Calu3 (cell line): Measurements from ENCODE around the gene RAD51B. TPM values are rescaled to one million over a fixed set of nuclear protein-coding genes. Genes with fewer than 3 reads are reported as not detected.

ENCODE experiments used
- BruUV-seq: library from RNA; stranded (reverse); fragments of 400-500 nt; replicated peaks from 2 replicates; lab custom pipeline; 2021; lab: Mats Ljungman, UMichigan
- CTCF ChIA-PET: fragments of 300-600 bp; sonication (Branson Sonifier 250); formaldehyde crosslinking; loops from one replicate; lab custom pipeline; 2022; ENCODE audit warnings: antibody characterized with exemption; lab: Charles Lee
- DNase-seq: peaks from one replicate; pipeline ENCODE4 v3.0.0; 2022
- H3K27ac Mint-ChIP-seq: one replicate; pipeline ENCODE4 v1.8.0; 2022; ENCODE audit warnings: mixed read lengths; ENCODE audit not compliant: unreplicated experiment
- H3K27me3 Mint-ChIP-seq: one replicate; pipeline ENCODE4 v1.8.0; 2022; ENCODE audit warnings: mixed read lengths; ENCODE audit not compliant: unreplicated experiment
- H3K36me3 Mint-ChIP-seq: one replicate; pipeline ENCODE4 v1.8.0; 2022; ENCODE audit warnings: mild to moderate bottlenecking, moderate library complexity, mixed read lengths; ENCODE audit not compliant: insufficient read depth, unreplicated experiment
- H3K4me1 Mint-ChIP-seq: one replicate; pipeline ENCODE4 v1.8.0; 2022; ENCODE audit warnings: mild to moderate bottlenecking, low read depth, mixed read lengths; ENCODE audit not compliant: unreplicated experiment
- H3K4me3 Mint-ChIP-seq: one replicate; pipeline ENCODE4 v1.8.0; 2022; ENCODE audit warnings: mild to moderate bottlenecking, low read depth, moderate library complexity, mixed read lengths; ENCODE audit not compliant: unreplicated experiment
- H3K9me3 Mint-ChIP-seq: one replicate; pipeline ENCODE4 v1.8.0; 2022; ENCODE audit warnings: low read depth, mixed read lengths; ENCODE audit not compliant: unreplicated experiment
- intact Hi-C: fragments of 100-400 bp; cut with micrococcal nuclease; formaldehyde crosslinking; loops from one replicate; pipeline ENCODE4 v1.10.0; 2022; ENCODE audit not compliant: unreplicated experiment
- total RNA-seq: library from RNA; stranded (reverse); gene quantifications from 2 replicates; pipeline ENCODE4 v1.2.3, GENCODE V29; 2022
- TF ChIP-seq, protein P1 (sequence below): fragments of 200-600 bp; IDR thresholded peaks from one replicate; pipeline ENCODE4 v1.8.0; 2022; ENCODE audit warnings: antibody characterized with exemption; ENCODE audit not compliant: unreplicated experiment

RAD51B gene
- total RNA-seq, 1 experiment from 2014 or later, result 24.7 TPM

DNA sequence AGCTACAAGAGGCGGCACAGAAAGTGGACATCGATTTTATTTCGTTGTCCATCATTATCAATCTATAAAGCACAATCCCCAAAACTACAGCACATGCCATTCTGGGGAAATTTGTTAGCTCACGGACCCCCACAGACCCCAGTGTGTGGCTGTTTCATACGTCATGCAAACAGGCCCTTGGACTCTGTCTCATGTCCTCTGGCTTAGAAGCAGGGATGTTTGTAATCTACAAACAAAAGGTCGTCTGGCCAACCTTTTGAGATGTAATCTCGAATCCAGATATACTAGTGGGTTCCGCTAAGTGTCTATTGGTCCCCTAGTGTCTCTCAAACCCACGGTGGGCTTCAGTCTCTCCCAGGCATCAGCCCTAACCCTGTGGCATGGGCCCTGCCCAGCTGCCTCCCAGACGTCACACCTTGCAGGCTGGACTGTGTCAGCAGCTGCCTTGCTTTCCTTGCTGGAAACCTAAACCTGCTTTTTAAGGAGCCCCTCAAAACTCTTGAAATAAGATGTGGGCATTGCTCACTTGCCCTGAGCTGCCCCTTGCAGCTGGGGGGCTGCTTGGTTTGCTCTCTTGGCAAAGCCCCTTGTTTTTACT, 752.4 kb downstream of the RAD51B start:
- intact Hi-C loops, result no loop called here
- no TSS peak for BruUV-seq
- H3K27ac Mint-ChIP-seq, result no peak overlapping the region
- no peaks in the 10 kb centered on the region for H3K27me3 Mint-ChIP-seq
- CTCF ChIA-PET, result no interaction called here
- TF ChIP-seq, protein P1, sequence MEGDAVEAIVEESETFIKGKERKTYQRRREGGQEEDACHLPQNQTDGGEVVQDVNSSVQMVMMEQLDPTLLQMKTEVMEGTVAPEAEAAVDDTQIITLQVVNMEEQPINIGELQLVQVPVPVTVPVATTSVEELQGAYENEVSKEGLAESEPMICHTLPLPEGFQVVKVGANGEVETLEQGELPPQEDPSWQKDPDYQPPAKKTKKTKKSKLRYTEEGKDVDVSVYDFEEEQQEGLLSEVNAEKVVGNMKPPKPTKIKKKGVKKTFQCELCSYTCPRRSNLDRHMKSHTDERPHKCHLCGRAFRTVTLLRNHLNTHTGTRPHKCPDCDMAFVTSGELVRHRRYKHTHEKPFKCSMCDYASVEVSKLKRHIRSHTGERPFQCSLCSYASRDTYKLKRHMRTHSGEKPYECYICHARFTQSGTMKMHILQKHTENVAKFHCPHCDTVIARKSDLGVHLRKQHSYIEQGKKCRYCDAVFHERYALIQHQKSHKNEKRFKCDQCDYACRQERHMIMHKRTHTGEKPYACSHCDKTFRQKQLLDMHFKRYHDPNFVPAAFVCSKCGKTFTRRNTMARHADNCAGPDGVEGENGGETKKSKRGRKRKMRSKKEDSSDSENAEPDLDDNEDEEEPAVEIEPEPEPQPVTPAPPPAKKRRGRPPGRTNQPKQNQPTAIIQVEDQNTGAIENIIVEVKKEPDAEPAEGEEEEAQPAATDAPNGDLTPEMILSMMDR, result no peak
- no peaks in the 10 kb centered on the region for H3K36me3 Mint-ChIP-seq
- H3K4me1 Mint-ChIP-seq, result peaks cover 18% of the 10 kb centered on the region
- no peak overlapping the region for H3K4me3 Mint-ChIP-seq
- H3K9me3 Mint-ChIP-seq, result peaks cover 3% of the 10 kb centered on the region
- no peak for DNase-seq

DNA sequence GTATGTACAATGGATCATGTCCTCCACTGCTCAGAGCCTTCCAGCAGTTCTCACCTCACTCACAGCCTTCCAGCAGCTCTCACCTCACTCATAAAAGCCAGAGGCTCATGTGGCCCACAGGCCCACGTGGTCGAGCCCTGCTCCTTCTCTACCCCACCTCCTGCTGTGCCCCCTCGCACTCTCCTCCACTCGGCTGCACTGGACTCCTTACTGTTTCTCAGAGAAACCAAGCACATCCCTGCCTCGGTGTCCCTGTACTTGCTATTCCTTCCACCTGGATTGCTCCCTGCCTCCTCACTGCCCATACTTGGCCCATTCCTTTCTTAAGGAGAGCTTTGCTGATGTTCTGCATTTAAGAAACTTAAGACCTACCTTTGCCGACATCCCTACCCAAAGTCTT, 753.5 kb downstream of the RAD51B start:
- no TSS peak for BruUV-seq
- TF ChIP-seq, protein P1, result no peak
- peaks cover 7% of the 10 kb centered on the region for H3K36me3 Mint-ChIP-seq
- no peak overlapping the region for H3K27ac Mint-ChIP-seq
- peaks cover 3% of the 10 kb centered on the region for H3K9me3 Mint-ChIP-seq
- H3K4me1 Mint-ChIP-seq, result peaks cover 29% of the 10 kb centered on the region
- intact Hi-C loops, result no loop called here
- no peaks in the 10 kb centered on the region for H3K27me3 Mint-ChIP-seq
- DNase-seq, result no peak
- no peak overlapping the region for H3K4me3 Mint-ChIP-seq
- CTCF ChIA-PET, result no interaction called here

DNA sequence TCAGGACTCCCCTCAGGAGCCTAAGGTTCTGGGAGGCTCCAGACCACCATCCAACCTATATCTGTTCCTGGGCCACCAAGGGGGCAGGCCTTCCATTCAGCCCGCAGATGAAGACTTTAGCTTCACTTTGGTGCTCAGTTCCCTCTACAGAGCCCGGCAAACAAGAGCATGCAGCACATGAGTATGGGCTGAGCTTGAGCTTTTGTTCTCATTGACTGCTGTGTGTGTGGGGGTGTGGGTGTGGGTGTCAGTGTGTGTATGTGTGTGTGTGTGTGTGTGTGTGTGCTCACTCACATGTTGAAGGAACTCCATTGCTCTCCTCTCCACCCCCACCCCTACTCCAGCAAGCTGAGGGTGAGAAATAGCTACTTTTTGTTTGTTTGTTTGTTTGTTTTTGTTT, 754.1 kb downstream of the RAD51B start:
- H3K9me3 Mint-ChIP-seq, result peaks cover 2% of the 10 kb centered on the region
- CTCF ChIA-PET, result no interaction called here
- H3K4me3 Mint-ChIP-seq, result no peak overlapping the region
- H3K4me1 Mint-ChIP-seq, result peaks cover 34% of the 10 kb centered on the region
- peaks cover 10% of the 10 kb centered on the region for H3K36me3 Mint-ChIP-seq
- H3K27me3 Mint-ChIP-seq, result no peaks in the 10 kb centered on the region
- no TSS peak for BruUV-seq
- TF ChIP-seq, protein P1, result no peak
- no peak for DNase-seq
- no peak overlapping the region for H3K27ac Mint-ChIP-seq
- intact Hi-C loops, result no loop called here

DNA sequence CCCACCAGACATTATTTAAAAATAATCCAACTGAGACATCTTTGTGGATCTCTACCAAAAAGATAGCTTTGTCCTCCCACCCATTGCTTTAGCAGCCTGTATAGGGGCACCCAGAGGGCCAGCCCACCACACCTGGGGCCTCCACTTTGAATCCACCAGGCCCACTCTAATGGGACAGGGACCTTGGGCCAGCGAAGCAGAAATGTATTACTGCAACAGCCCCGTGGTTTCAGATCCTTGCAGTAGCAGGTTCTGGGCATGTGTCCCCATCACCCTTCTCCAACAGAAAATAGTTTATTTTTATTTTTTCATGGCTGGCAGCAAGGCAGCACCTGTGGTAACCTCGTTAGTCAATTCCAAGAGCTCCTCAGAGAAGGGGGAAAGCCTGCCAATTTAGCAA, 754.9 kb downstream of the RAD51B start:
- peaks cover 34% of the 10 kb centered on the region for H3K4me1 Mint-ChIP-seq
- H3K4me3 Mint-ChIP-seq, result no peak overlapping the region
- intact Hi-C loops, result no loop called here
- TF ChIP-seq, protein P1, result no peak
- H3K27me3 Mint-ChIP-seq, result no peaks in the 10 kb centered on the region
- H3K36me3 Mint-ChIP-seq, result peaks cover 10% of the 10 kb centered on the region
- H3K27ac Mint-ChIP-seq, result no peak overlapping the region
- CTCF ChIA-PET, result interaction anchor here (0.7 to 0.9 kb wide), 2 partner anchors 41 to 238 kb away, joined by 3 read pairs; no protein-coding TSS in a partner anchor
- no TSS peak for BruUV-seq
- DNase-seq, result no peak
- H3K9me3 Mint-ChIP-seq, result no peaks in the 10 kb centered on the region
